Measurements from ENCODE around the gene AK1. TPM values are rescaled to one million over a fixed set of nuclear protein-coding genes. Genes with fewer than 3 reads are reported as not detected.

AK1 gene
- total RNA-seq, 1 experiment from 2014 or later = 12.2 TPM

- no peak for TF ChIP-seq CTCF (IDR thresholded peaks at IDR 0.05; ENCODE audit: unreplicated experiment)
- BruUV-seq (replicated peaks) = no TSS peak
- CTCF ChIA-PET = interaction anchor here (0.6 to 0.7 kb wide), 2 partner anchors 23 to 289 kb away, joined by 3 read pairs; no protein-coding TSS in a partner anchor
Measured at GRCh38 chr9:127828262-127829031, 49.0 kb downstream of the AK1 start.

GRCh38 chr9:127826253-127826913 is 51.1 kb downstream of the AK1 start:
- H3K27ac Mint-ChIP-seq (ENCODE audit: unreplicated experiment) = no peak overlapping the region
- no peaks in the 10 kb centered on the region for H3K9me3 Mint-ChIP-seq (ENCODE audit: low read depth, unreplicated experiment)
- no peak overlapping the region for H3K4me3 Mint-ChIP-seq (ENCODE audit: low read depth, unreplicated experiment)
- DNase-seq = no peak
- CTCF ChIA-PET = interaction anchor here (0.6 to 0.8 kb wide), 2 partner anchors 12 to 41 kb away, joined by 3 read pairs; partner anchors contain the start of gene CDK9
- no TSS peak for BruUV-seq (replicated peaks)
- H3K4me1 Mint-ChIP-seq (ENCODE audit: low read depth, unreplicated experiment) = peaks cover 14% of the 10 kb centered on the region
- peaks cover 15% of the 10 kb centered on the region for H3K36me3 Mint-ChIP-seq (ENCODE audit: insufficient read depth, unreplicated experiment)
- no peak for TF ChIP-seq CTCF (IDR thresholded peaks at IDR 0.05; ENCODE audit: unreplicated experiment)
- intact Hi-C loops (cut with micrococcal nuclease; ENCODE audit: unreplicated experiment) = no loop called here
- no peaks in the 10 kb centered on the region for H3K27me3 Mint-ChIP-seq (ENCODE audit: unreplicated experiment)

More at GRCh38 chr9:127828262-127829031, 49.0 kb downstream of the AK1 start:
- intact Hi-C loops (cut with micrococcal nuclease; ENCODE audit: unreplicated experiment) = no loop called here
- Mint-ChIP-seq H3K4me1 (ENCODE audit: low read depth, unreplicated experiment) (peaks cover 14% of the 10 kb centered on the region), H3K27me3 (ENCODE audit: unreplicated experiment) (no peaks in the 10 kb centered on the region), H3K27ac (ENCODE audit: unreplicated experiment) (no peak overlapping the region), H3K4me3 (ENCODE audit: low read depth, unreplicated experiment) (peak overlapping the region; percentile 56), H3K9me3 (ENCODE audit: low read depth, unreplicated experiment) (no peaks in the 10 kb centered on the region), H3K36me3 (ENCODE audit: insufficient read depth, unreplicated experiment) (peaks cover 15% of the 10 kb centered on the region)
- peak; percentile 67 for DNase-seq

GRCh38 chr9:127825319-127826051 is 52.0 kb downstream of the AK1 start:
- BruUV-seq (replicated peaks) = no TSS peak
- intact Hi-C loops (cut with micrococcal nuclease; ENCODE audit: unreplicated experiment) = no loop called here
- no peaks in the 10 kb centered on the region for H3K9me3 Mint-ChIP-seq (ENCODE audit: low read depth, unreplicated experiment)
- TF ChIP-seq CTCF (IDR thresholded peaks at IDR 0.05; ENCODE audit: unreplicated experiment) = peak; percentile 49
- DNase-seq = peak; percentile 63
- peaks cover 14% of the 10 kb centered on the region for H3K4me1 Mint-ChIP-seq (ENCODE audit: low read depth, unreplicated experiment)
- no peak overlapping the region for H3K4me3 Mint-ChIP-seq (ENCODE audit: low read depth, unreplicated experiment)
- no peak overlapping the region for H3K27ac Mint-ChIP-seq (ENCODE audit: unreplicated experiment)
- H3K27me3 Mint-ChIP-seq (ENCODE audit: unreplicated experiment) = no peaks in the 10 kb centered on the region
- peaks cover 15% of the 10 kb centered on the region for H3K36me3 Mint-ChIP-seq (ENCODE audit: insufficient read depth, unreplicated experiment)
- CTCF ChIA-PET = interaction anchor here (0.6 to 1.5 kb wide), 3 partner anchors 22 to 45 kb away, joined by 3 to 4 read pairs (median 3); partner anchors contain the start of gene ENG

GRCh38 chr9:127822108-127822507 is 55.4 kb downstream of the AK1 start:
- Mint-ChIP-seq H3K27me3 (ENCODE audit: unreplicated experiment) (no peaks in the 10 kb centered on the region), H3K4me1 (ENCODE audit: low read depth, unreplicated experiment) (no peaks in the 10 kb centered on the region), H3K27ac (ENCODE audit: unreplicated experiment) (no peak overlapping the region), H3K4me3 (ENCODE audit: low read depth, unreplicated experiment) (no peak overlapping the region), H3K36me3 (ENCODE audit: insufficient read depth, unreplicated experiment) (peaks cover 31% of the 10 kb centered on the region), H3K9me3 (ENCODE audit: low read depth, unreplicated experiment) (no peaks in the 10 kb centered on the region)
- CTCF ChIA-PET = no interaction called here
- no peak for DNase-seq
- TSS peak; percentile 15 for BruUV-seq (replicated peaks)
- TF ChIP-seq CTCF (IDR thresholded peaks at IDR 0.05; ENCODE audit: unreplicated experiment) = no peak
- intact Hi-C loops (cut with micrococcal nuclease; ENCODE audit: unreplicated experiment) = no loop called here
